ENCODE results near the gene ZNF780B.

GRCh38 chr19:40057166-40057565, 1.1 kb upstream of the ZNF780B start:
- TF ChIP-seq SUZ12 (IDR thresholded peaks at IDR 0.05; ENCODE audit: extremely low read depth, insufficient read depth, insufficient read length) (no peak), YY1 (IDR thresholded peaks at IDR 0.05; ENCODE audit: insufficient read depth, insufficient read length) (no peak)
